ENCODE measurements around the gene INSRR.
A peak's percentile ranks its signal among the peaks of the same experiment; 100 is the strongest.

INSRR gene

GRCh38 chr1:156894001-156894400 lies 35.1 kb upstream of the INSRR start:
- DNase-seq = no peak

GRCh38 chr1:156893048-156893953 lies 34.4 kb upstream of the INSRR start, which contains the start of gene PEAR1:
TSS of gene PEAR1 (plus strand) at chr1:156893718. CDS start at chr1:156903927, 10,209 bp downstream.
- no peak for DNase-seq

- DNase-seq = peak; percentile 95
These were observed 33.5 kb upstream of the INSRR start for GRCh38 chr1:156892190-156893047.

GRCh38 chr1:156889802-156890580 lies 31.1 kb upstream of the INSRR start:
- peak; percentile 81 for DNase-seq

- DNase-seq = no peak
These were observed 28.8 kb upstream of the INSRR start for GRCh38 chr1:156887734-156888133.

- DNase-seq = no peak
These were observed 28.4 kb upstream of the INSRR start for GRCh38 chr1:156887317-156887716.

GRCh38 chr1:156886583-156887281 lies 27.8 kb upstream of the INSRR start:
- no peak for DNase-seq

- DNase-seq = no peak
These were observed 27.0 kb upstream of the INSRR start for GRCh38 chr1:156885880-156886355.

- DNase-seq = no peak
These were observed 26.4 kb upstream of the INSRR start for GRCh38 chr1:156885314-156885713.

GRCh38 chr1:156884560-156885184 lies 25.8 kb upstream of the INSRR start:
- no peak for DNase-seq

GRCh38 chr1:156883919-156884318 lies 25.0 kb upstream of the INSRR start:
- DNase-seq = no peak

GRCh38 chr1:156882543-156882942 lies 23.6 kb upstream of the INSRR start:
- DNase-seq = no peak

- no peak for DNase-seq
These were observed 22.7 kb upstream of the INSRR start for GRCh38 chr1:156881663-156882062.

- DNase-seq = no peak
These were observed 22.2 kb upstream of the INSRR start for GRCh38 chr1:156881101-156881500.

GRCh38 chr1:156880473-156880872 lies 21.6 kb upstream of the INSRR start:
- no peak for DNase-seq

- no peak for DNase-seq
These were observed 21.0 kb upstream of the INSRR start for GRCh38 chr1:156879876-156880275.

GRCh38 chr1:156877433-156878170 lies 18.7 kb upstream of the INSRR start:
- DNase-seq = no peak

- DNase-seq = no peak
These were observed 17.4 kb upstream of the INSRR start for GRCh38 chr1:156876281-156876680.

GRCh38 chr1:156875341-156875615 lies 16.4 kb upstream of the INSRR start:
- DNase-seq = no peak

GRCh38 chr1:156874572-156875340 lies 15.8 kb upstream of the INSRR start:
- DNase-seq = no peak
